ENCODE results near the gene EPB41L1. TPM values are rescaled to one million over a fixed set of nuclear protein-coding genes. Genes with fewer than 3 reads are reported as not detected.
A peak's percentile ranks its signal among the peaks of the same experiment; 100 is the strongest.

Gene EPB41L1
- total RNA-seq, 3 donors from 2014 or later, result 0.22 to 0.50 (median 0.33) TPM

DNA sequence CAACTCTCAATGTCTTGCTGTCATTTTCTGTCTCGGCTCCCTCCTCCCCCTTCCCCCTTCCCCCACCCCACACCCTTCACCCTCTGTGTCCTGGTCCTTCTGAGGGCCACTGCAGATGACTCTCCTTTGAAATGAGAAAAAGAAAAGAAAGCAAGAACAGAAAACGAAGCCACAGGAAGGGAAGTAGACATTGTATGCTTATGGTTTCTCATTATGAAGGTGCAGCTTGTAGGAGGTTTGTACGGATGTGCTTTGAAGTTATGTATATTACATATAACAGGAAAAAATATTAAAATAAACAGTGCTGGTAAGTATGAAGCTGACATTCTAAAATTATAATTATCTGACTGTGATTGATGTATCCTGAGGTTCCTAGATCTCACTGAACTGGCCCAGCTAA is 75.5 kb downstream of the EPB41L1 start:
- H3K4me1 Mint-ChIP-seq (ENCODE audit: low read depth), result peaks cover 6% of the 10 kb centered on the region

GRCh38 chr20:36231331-36231730 is 76.8 kb downstream of the EPB41L1 start:
- Mint-ChIP-seq H3K27me3 (ENCODE audit: low read depth) (peaks cover 10% of the 10 kb centered on the region), H3K4me1 (ENCODE audit: low read depth) (peaks cover 11% of the 10 kb centered on the region), H3K36me3 (ENCODE audit: insufficient read depth) (no peaks in the 10 kb centered on the region), H3K9me3 (no peaks in the 10 kb centered on the region), H3K4me3 (no peak overlapping the region)
- DNase-seq (no peak), ATAC-seq (no peak)

More for the DNA sequence above, 75.5 kb downstream of the EPB41L1 start:
- ATAC-seq (no peak), DNase-seq (no peak)
- Mint-ChIP-seq H3K4me3 (no peak overlapping the region), H3K36me3 (ENCODE audit: insufficient read depth) (no peaks in the 10 kb centered on the region), H3K27me3 (ENCODE audit: low read depth) (peaks cover 14% of the 10 kb centered on the region), H3K9me3 (no peaks in the 10 kb centered on the region)

DNA sequence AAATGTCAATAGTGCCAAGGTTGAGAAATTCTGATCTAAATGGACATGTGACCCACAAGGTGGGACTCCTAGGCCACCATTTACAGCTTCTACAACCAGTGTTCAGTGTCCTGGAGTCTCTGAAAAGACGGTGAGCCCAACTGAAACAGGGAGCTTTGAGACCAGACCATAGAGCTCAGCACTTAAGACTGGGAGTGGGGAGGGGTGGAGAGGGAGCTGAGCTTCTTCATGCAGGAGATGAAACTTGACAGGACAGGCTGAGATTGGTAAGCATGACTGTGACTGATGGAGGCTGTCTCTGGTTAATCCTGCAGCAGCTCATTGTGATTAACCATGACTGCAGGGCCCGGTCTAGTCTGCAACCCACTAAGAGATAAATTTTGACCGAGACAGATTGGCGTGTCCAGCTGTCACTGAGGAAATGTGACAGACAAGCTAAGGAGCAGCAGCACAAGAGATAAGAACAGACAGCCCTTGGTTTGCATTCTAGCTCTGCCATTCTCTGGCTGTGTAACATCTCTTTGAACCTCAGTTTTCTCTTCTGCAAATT is 80.3 kb downstream of the EPB41L1 start:
- Mint-ChIP-seq H3K4me1 (ENCODE audit: low read depth) (peaks cover 32% of the 10 kb centered on the region), H3K9me3 (no peaks in the 10 kb centered on the region), H3K27me3 (ENCODE audit: low read depth) (peaks cover 8% of the 10 kb centered on the region), H3K4me3 (no peak overlapping the region), H3K36me3 (ENCODE audit: insufficient read depth) (peaks cover 12% of the 10 kb centered on the region)
- ATAC-seq (no peak), DNase-seq (no peak)

DNA sequence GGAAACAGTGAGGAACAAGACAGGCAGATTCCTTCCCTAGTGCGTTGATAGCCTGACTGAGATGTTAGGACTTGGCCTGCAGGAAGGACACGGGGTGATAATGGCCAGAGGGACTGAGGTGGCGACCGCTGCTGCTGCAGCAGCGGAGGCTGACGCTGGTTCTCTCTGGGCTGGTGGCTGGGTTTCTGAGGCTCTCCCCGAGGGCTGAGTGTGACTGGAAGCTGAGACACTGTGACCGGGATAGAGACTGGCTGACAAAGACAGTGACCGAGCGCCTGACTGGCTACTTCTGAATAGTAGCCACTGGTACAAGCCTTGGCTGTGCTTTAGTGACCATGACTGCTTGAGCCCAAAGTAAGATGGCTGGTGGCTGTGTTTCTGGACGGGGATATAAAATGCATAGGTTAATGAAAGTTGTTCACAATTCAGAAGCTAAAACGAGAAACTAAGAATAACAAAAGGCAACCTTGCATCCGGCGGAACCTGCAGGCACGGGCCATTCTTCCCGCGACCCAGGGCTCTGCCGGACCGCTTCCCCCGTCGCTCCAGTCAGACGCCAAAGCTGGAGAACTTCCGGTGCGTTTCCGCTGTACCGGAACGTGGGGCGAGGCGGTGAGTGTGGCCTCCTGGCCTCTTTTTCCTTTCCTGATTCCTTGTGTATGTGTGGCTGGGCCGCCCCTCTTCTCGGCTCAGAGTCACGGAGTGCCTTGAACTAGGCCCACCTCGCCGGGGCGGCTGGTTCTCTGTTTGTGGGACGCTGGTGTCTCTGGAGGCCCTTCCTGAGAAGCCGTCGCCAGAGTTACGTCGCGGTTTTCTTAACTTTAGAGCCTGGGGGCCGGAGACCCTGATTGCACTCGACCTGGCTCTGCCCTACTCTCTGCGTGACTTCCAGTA is 81.6 kb downstream of the EPB41L1 start, which contains the start of gene AAR2:
Gene AAR2 (plus strand): TSS at position 587 of the 894 bp plus-strand sequence. CDS start 3,391 bp downstream, outside the sequence.
- ATAC-seq (peak; percentile 99), DNase-seq (peak; percentile 71)
- H3K36me3 Mint-ChIP-seq (ENCODE audit: insufficient read depth), result peaks cover 14% of the 10 kb centered on the region
- peak within 1 kb of the TSS; percentile 90 for H3K4me3 Mint-ChIP-seq
- no peaks in the 10 kb centered on the region for H3K9me3 Mint-ChIP-seq
- H3K27me3 Mint-ChIP-seq (ENCODE audit: low read depth), result peaks cover 8% of the 10 kb centered on the region
- H3K4me1 Mint-ChIP-seq (ENCODE audit: low read depth), result peaks cover 36% of the 10 kb centered on the region

GRCh38 chr20:36236786-36237121 is 82.2 kb downstream of the EPB41L1 start:
- Mint-ChIP-seq H3K36me3 (ENCODE audit: insufficient read depth) (peaks cover 14% of the 10 kb centered on the region), H3K4me3 (peak overlapping the region; percentile 90), H3K9me3 (no peaks in the 10 kb centered on the region), H3K27me3 (ENCODE audit: low read depth) (peaks cover 8% of the 10 kb centered on the region), H3K4me1 (ENCODE audit: low read depth) (peaks cover 38% of the 10 kb centered on the region)
- ATAC-seq, result peak; percentile 11 to 19
- no peak for DNase-seq

DNA sequence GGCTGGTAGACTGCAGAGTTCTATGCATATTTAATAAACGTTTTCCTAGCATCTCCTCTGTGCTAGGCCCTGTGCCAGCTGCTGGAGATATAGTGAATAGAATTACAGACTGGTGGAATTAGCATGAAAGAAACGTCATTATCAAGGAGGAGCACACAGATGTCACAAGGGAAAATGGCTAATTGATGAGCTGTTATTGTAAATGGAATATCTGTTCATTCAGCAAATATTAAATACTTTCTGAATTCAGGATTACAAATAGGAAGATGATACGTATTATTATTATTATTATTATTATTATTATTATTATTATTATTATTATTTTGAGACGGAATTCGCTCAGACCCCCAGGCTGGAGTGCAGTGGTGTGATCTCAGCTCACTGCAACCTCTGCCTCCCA is 82.9 kb downstream of the EPB41L1 start:
- Mint-ChIP-seq H3K4me3 (peak overlapping the region; percentile 90), H3K4me1 (ENCODE audit: low read depth) (peaks cover 38% of the 10 kb centered on the region), H3K27me3 (ENCODE audit: low read depth) (peaks cover 3% of the 10 kb centered on the region), H3K9me3 (no peaks in the 10 kb centered on the region), H3K36me3 (ENCODE audit: insufficient read depth) (peaks cover 14% of the 10 kb centered on the region)
- ATAC-seq (no peak), DNase-seq (no peak)

DNA sequence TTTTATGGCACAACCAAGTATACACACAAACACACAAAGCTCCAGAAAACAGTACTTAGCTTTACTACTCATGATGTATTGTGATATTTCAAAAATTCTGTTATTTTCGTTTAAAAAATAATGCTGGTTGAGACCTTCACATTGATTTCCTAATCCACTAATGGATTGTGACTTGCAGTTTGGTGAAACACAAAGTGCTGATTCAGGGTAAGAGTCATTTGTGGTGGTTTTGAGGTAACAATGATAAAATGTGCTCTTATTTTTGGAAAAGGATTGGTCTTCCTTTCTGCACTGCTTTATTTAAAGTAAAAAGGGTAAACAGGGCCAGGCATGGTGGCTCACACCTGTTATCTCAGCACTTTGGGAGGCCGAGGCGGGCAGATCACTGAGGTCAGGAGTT is 83.6 kb downstream of the EPB41L1 start:
- peaks cover 38% of the 10 kb centered on the region for H3K4me1 Mint-ChIP-seq (ENCODE audit: low read depth)
- H3K4me3 Mint-ChIP-seq, result peak overlapping the region; percentile 69
- no peak for ATAC-seq
- H3K27me3 Mint-ChIP-seq (ENCODE audit: low read depth), result no peaks in the 10 kb centered on the region
- no peaks in the 10 kb centered on the region for H3K9me3 Mint-ChIP-seq
- DNase-seq, result no peak
- H3K36me3 Mint-ChIP-seq (ENCODE audit: insufficient read depth), result peaks cover 14% of the 10 kb centered on the region

- Mint-ChIP-seq H3K36me3 (ENCODE audit: insufficient read depth) (peaks cover 20% of the 10 kb centered on the region), H3K4me1 (ENCODE audit: low read depth) (peaks cover 38% of the 10 kb centered on the region), H3K9me3 (no peaks in the 10 kb centered on the region), H3K4me3 (peak overlapping the region; percentile 62), H3K27me3 (ENCODE audit: low read depth) (no peaks in the 10 kb centered on the region)
- ATAC-seq (no peak), DNase-seq (no peak)
Measured at GRCh38 chr20:36238760-36239159, 84.2 kb downstream of the EPB41L1 start.

DNA sequence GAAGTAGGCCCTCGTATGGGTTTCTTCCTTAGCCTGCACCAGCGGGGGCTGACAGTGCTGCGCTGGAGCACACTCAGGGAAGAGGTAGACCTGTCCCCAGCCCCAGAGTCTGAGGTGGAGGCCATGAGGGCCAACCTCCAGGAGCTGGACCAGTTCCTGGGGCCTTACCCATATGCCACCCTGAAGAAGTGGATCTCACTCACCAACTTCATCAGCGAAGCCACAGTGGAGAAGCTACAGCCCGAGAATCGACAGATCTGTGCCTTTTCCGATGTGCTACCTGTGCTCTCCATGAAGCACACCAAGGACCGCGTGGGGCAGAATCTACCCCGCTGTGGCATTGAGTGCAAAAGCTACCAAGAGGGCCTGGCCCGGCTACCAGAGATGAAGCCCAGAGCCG is 85.5 kb downstream of the EPB41L1 start:
- peaks cover 38% of the 10 kb centered on the region for H3K4me1 Mint-ChIP-seq (ENCODE audit: low read depth)
- no peak overlapping the region for H3K4me3 Mint-ChIP-seq
- H3K27me3 Mint-ChIP-seq (ENCODE audit: low read depth), result no peaks in the 10 kb centered on the region
- no peak for DNase-seq
- no peaks in the 10 kb centered on the region for H3K9me3 Mint-ChIP-seq
- H3K36me3 Mint-ChIP-seq (ENCODE audit: insufficient read depth), result peaks cover 28% of the 10 kb centered on the region
- no peak for ATAC-seq

DNA sequence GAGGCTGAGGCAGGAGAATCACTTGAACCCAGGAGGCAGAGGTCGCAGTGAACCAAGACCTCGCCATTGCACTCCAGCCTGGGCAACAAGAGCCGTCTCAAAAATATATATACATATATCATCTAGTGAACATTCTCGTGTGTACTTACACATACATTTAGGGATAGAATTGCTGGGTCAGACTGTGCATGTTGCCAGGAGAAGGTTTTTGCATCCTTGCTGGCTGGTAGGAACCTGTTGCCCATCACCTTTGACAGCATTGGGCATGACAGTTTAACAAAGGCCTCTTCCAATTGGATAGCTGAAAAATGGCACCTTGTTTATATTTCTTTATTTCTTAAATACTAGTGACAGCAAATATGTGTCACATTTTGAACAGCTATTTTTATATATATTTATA is 87.1 kb downstream of the EPB41L1 start:
- DNase-seq (no peak), ATAC-seq (no peak)
- H3K36me3 Mint-ChIP-seq (ENCODE audit: insufficient read depth), result peaks cover 34% of the 10 kb centered on the region
- no peaks in the 10 kb centered on the region for H3K27me3 Mint-ChIP-seq (ENCODE audit: low read depth)
- H3K4me3 Mint-ChIP-seq, result no peak overlapping the region
- no peaks in the 10 kb centered on the region for H3K9me3 Mint-ChIP-seq
- peaks cover 33% of the 10 kb centered on the region for H3K4me1 Mint-ChIP-seq (ENCODE audit: low read depth)

DNA sequence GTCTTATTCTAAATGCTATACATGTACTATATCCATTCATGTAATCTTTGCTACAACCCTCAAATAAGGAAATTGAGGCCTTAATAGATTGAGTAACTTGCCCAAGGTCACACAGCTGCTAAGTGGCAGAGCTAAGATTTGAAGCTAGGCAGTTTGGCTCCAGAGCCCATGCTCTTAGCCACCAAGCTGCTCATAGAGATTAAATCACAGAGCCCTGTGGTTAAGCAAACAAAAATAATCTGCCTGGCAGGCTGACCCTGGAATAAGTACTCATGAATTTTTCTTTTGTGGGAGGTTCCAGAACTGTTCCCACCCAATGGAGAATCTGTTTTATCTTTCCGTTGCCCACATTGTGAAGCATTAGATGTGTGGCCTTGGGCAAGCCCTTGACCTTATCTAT is 89.2 kb downstream of the EPB41L1 start:
- Mint-ChIP-seq H3K9me3 (no peaks in the 10 kb centered on the region), H3K4me1 (ENCODE audit: low read depth) (peaks cover 24% of the 10 kb centered on the region)
- ATAC-seq, result no peak

DNA sequence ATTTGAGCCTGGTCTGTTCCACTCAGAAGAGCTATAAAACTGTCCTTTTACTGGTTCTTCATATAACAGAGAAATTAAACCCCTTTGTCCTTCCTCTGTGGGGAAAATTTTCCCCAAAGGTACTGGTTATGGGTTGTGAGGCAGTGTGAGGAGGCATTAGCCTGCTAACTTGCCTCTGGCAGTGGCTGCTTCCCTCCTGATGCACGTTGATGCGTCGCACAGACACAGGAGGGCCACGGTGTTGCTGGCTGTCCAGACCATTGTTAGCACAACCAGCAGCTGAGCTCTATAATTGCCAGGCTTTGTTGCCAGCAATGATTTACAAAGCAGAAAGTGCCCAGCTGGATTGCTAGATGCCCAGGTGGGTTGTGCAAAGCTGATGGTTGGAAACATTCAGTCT is 91.9 kb downstream of the EPB41L1 start:
- H3K4me1 Mint-ChIP-seq (ENCODE audit: low read depth), result peaks cover 11% of the 10 kb centered on the region
- DNase-seq (no peak), ATAC-seq (no peak)
- no peak overlapping the region for H3K4me3 Mint-ChIP-seq
- H3K27me3 Mint-ChIP-seq (ENCODE audit: low read depth), result no peaks in the 10 kb centered on the region
- no peaks in the 10 kb centered on the region for H3K9me3 Mint-ChIP-seq
- H3K36me3 Mint-ChIP-seq (ENCODE audit: insufficient read depth), result peaks cover 35% of the 10 kb centered on the region

More for the DNA sequence above, 89.2 kb downstream of the EPB41L1 start:
- no peak for DNase-seq
- Mint-ChIP-seq H3K27me3 (ENCODE audit: low read depth) (no peaks in the 10 kb centered on the region), H3K4me3 (no peak overlapping the region), H3K36me3 (ENCODE audit: insufficient read depth) (peaks cover 35% of the 10 kb centered on the region)

DNA sequence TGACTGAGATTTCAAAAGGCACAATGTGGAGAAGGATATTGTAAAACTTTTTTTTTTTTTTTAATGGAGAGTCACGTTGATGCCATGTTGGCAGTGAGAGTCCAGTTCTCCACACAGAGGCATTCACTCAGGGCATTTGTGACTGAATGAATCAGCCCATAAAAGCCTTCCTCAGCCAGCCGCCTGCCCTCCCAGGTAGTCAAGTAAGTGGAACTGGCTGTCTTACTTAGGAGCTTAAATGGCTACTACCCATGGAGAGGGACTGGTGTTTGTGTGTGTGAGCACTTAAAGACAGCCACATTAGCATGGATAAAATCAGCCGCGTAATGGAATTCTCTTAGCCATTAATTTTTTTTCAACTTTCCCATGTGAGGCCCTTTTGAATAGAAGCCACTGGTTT is 94.3 kb downstream of the EPB41L1 start:
- ATAC-seq, result no peak
- DNase-seq, result no peak
- no peaks in the 10 kb centered on the region for H3K27me3 Mint-ChIP-seq (ENCODE audit: low read depth)
- H3K36me3 Mint-ChIP-seq (ENCODE audit: insufficient read depth), result peaks cover 37% of the 10 kb centered on the region
- H3K4me1 Mint-ChIP-seq (ENCODE audit: low read depth), result peaks cover 15% of the 10 kb centered on the region
- no peak overlapping the region for H3K4me3 Mint-ChIP-seq
- H3K9me3 Mint-ChIP-seq, result no peaks in the 10 kb centered on the region

DNA sequence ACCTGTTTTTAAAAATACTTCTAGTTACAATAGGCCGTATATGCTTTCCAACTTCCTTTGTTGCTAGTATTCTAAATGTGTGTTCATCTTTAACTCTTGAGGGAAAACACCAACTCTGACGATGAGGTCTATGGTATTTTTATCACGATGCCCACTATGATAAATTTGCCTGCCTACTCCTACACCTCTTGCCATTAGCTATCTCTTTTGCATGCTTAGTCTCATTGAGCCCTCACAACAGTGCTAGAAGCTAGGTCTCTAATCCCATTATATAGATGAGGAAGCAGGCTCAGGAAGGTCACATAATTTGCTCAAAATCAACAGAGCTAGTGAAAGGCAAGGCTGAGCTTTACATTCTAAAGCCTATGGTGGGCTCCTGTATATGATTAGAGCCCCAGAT is 94.9 kb downstream of the EPB41L1 start:
- ATAC-seq (no peak), DNase-seq (no peak)
- H3K27me3 Mint-ChIP-seq (ENCODE audit: low read depth), result no peaks in the 10 kb centered on the region
- peaks cover 15% of the 10 kb centered on the region for H3K4me1 Mint-ChIP-seq (ENCODE audit: low read depth)
- H3K36me3 Mint-ChIP-seq (ENCODE audit: insufficient read depth), result peaks cover 33% of the 10 kb centered on the region
- no peak overlapping the region for H3K4me3 Mint-ChIP-seq
- no peaks in the 10 kb centered on the region for H3K9me3 Mint-ChIP-seq

GRCh38 chr20:36251426-36251825 is 96.9 kb downstream of the EPB41L1 start:
- DNase-seq (no peak), ATAC-seq (no peak)
- Mint-ChIP-seq H3K4me3 (no peak overlapping the region), H3K9me3 (no peaks in the 10 kb centered on the region), H3K36me3 (ENCODE audit: insufficient read depth) (peaks cover 32% of the 10 kb centered on the region), H3K27me3 (ENCODE audit: low read depth) (no peaks in the 10 kb centered on the region), H3K4me1 (ENCODE audit: low read depth) (peaks cover 15% of the 10 kb centered on the region)

All from activated T-cell treated with anti-CD3 and anti-CD28 coated beads, Interleukin-2, amount 50 U/mL, for 4 hours (primary cell).